Endothelial cell of umbilical vein (primary cell): ENCODE data around the gene STAT5A. TPM values are rescaled to one million over a fixed set of nuclear protein-coding genes. Genes with fewer than 3 reads are reported as not detected.
"Not testable (repeated sequence)": the region's sequence is repeated elsewhere in the genome, so short reads cannot be mapped to it uniquely, and the experiment has no call there.

Experiments used
- BruUV-seq: library from RNA; stranded (reverse); fragments of 400-500 nt; replicated peaks from 2 replicates; lab custom pipeline; 2021; lab: Mats Ljungman, UMichigan
- CTCF ChIA-PET: fragments of 300-600, 350-600 bp; sonication (Branson Sonifier 250); formaldehyde crosslinking; loops from one replicate; lab custom pipeline; 2021; ENCODE audit warnings: antibody characterized with exemption, inconsistent platforms; lab: Charles Lee
- POLR2A ChIA-PET: fragments of 300-600, 350-600 bp; sonication (Branson Sonifier 250); formaldehyde crosslinking; loops from one replicate; lab custom pipeline; 2021; ENCODE audit warnings: antibody characterized with exemption, inconsistent platforms; lab: Charles Lee
- DNase-seq: peaks from one replicate; pipeline ENCODE4 v3.0.0-alpha.2; 2011; ENCODE audit warnings: low read depth, low spot score
- FAIRE-seq: peaks from 2 replicates; lab custom pipeline; 2011; peaks lifted over from hg19 to GRCh38; lab: Jason Lieb, UNC
- H2AFZ ChIP-seq: 2 replicates; pipeline ENCODE4 v1.6.0; 2012; ENCODE audit warnings: low read depth, low read length, control low read depth, inconsistent platforms
- H3K27ac ChIP-seq: 2 replicates; pipeline ENCODE4 v1.5.1; 2011; ENCODE audit warnings: low read depth, mild to moderate bottlenecking, control low read depth, low read length, moderate library complexity; ENCODE audit not compliant: insufficient read depth
- H3K27me3 ChIP-seq, 2 experiments: 2 replicates each; pipeline versions ENCODE4 v1.6.0 to v1.6.1; 2011; ENCODE audit warnings: low read length in 2 of 2, mixed read lengths in 1 of 2; ENCODE audit not compliant: control insufficient read depth in 2 of 2, insufficient read depth in 2 of 2
- H3K36me3 ChIP-seq, 2 experiments: 2 replicates in 1 of 2; 3 replicates in 1 of 2; pipeline ENCODE4 v1.5.1; 2011; ENCODE audit warnings: low read length in 2 of 2, mild to moderate bottlenecking in 1 of 2, moderate library complexity in 1 of 2; ENCODE audit not compliant: control insufficient read depth in 2 of 2, insufficient read depth in 2 of 2; ENCODE audit errors: extremely low read depth in 1 of 2
- H3K4me1 ChIP-seq: 3 replicates; pipeline ENCODE4 v1.5.1; 2011; ENCODE audit warnings: mild to moderate bottlenecking, low read length; ENCODE audit not compliant: control insufficient read depth, insufficient read depth; ENCODE audit errors: extremely low read depth
- H3K4me2 ChIP-seq: 2 replicates; pipeline ENCODE4 v1.6.1; 2011; ENCODE audit warnings: low read length, control low read depth, mixed read lengths; ENCODE audit not compliant: insufficient read depth
- H3K4me3 ChIP-seq, 3 experiments: fragments of 200-600 bp in 1 of 3; sonication (generic), shearing (Covaris generic) in 1 of 3; replicated peaks in 1 of 3; 2 replicates each; pipeline ENCODE4 v1.5.1; 2011 to 2016; ENCODE audit warnings: control low read depth in 3 of 3, low read length in 3 of 3, mild to moderate bottlenecking in 2 of 3, inconsistent platforms in 1 of 3, low read depth in 1 of 3, moderate library complexity in 1 of 3; ENCODE audit not compliant: insufficient read depth in 1 of 3
- H3K79me2 ChIP-seq: 2 replicates; pipeline ENCODE4 v1.6.0; 2012; ENCODE audit warnings: low read length, inconsistent platforms; ENCODE audit not compliant: control insufficient read depth, insufficient read depth
- H3K9ac ChIP-seq: replicated peaks from 2 replicates; pipeline ENCODE3; 2011; ENCODE audit warnings: low read length, control low read depth; ENCODE audit not compliant: insufficient read depth; ENCODE audit errors: extremely low read depth
- H3K9me1 ChIP-seq: replicated peaks from 3 replicates; pipeline ENCODE4 v1.6.0; 2011; ENCODE audit warnings: mild to moderate bottlenecking, low read length; ENCODE audit not compliant: control insufficient read depth, insufficient read depth; ENCODE audit errors: extremely low read depth
- H3K9me3 ChIP-seq: replicated peaks from 2 replicates; pipeline ENCODE4 v1.5.1; 2012; ENCODE audit warnings: low read length, inconsistent platforms; ENCODE audit not compliant: control insufficient read depth, insufficient read depth
- H4K20me1 ChIP-seq: replicated peaks from 2 replicates; pipeline ENCODE3; 2011; ENCODE audit warnings: mild to moderate bottlenecking, low read length; ENCODE audit not compliant: control insufficient read depth, insufficient read depth; ENCODE audit errors: extremely low read depth
- POLR2A ChIP-seq: IDR thresholded peaks from 2 replicates; pipeline ENCODE4 v1.6.1; 2012; ENCODE audit warnings: low read depth, mild to moderate bottlenecking, control low read depth, low read length
- dilution Hi-C: fragments of 300-500 bp; cut with MboI; formaldehyde crosslinking; loops from one replicate; pipeline ENCODE4 v1.15.0; 2019; ENCODE audit warnings: low sequenced_read_pairs; ENCODE audit not compliant: extremely low pct_ligation_motif_present
- intact Hi-C: fragments of 100-400 bp; cut with micrococcal nuclease; formaldehyde crosslinking; loops from one replicate; pipeline ENCODE4 v1.10.0; 2022
- polyA plus RNA-seq, 4 experiments: library from polyadenylated mRNA; depleted of rRNA in 3 of 4; stranded (reverse) in 3 of 4; unstranded in 1 of 4; fragments of >200 nt; gene quantifications; 2 replicates each; pipeline versions ENCODE4 v1.2.1 to v1.2.3, GENCODE V29; 2011 to 2012; ENCODE audit warnings: missing spikeins in 1 of 4
- total RNA-seq: library from RNA; stranded (reverse); gene quantifications from 2 replicates; pipeline ENCODE4 v1.2.3, GENCODE V29; 2021

Gene STAT5A
- total and polyA plus RNA-seq, 2 donors (not counting 3 experiments of a cell fraction or from before 2014, with no cell fraction given) = 18.0 to 23.4 TPM

DNA sequence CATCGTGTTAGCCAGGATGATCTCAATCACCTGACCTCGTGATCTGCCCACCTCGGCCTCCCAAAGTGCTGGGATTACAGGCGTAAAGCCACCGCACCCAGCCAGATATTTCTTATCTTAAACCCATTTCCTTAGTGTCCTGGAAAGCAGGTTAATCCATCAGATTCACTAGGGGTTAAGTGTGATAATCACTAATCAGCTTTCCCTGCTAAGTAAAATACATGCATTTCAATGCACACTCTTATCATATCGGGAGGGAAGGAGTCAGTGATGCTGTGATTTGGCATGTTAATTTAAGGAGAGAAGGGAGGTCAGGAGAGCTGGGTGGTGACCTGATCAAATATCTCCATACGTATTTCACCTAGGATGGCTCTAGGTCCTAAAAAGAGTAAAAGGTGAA lies 70.8 kb downstream of the STAT5A start:
- Histone ChIP-seq H2AFZ (no peak overlapping the region), H3K4me3 (no peak overlapping the region), H3K27me3 (no peaks in the 10 kb centered on the region), H3K36me3 (no peaks in the 10 kb centered on the region), H3K9me3 (no peaks in the 10 kb centered on the region), H3K79me2 (peaks cover 74% of the 10 kb centered on the region), H3K27ac (no peak overlapping the region), H3K9me1 (no peaks in the 10 kb centered on the region), H3K9ac (no peak overlapping the region), H4K20me1 (peaks cover 8% of the 10 kb centered on the region), H3K4me2 (no peak overlapping the region), H3K4me1 (no peaks in the 10 kb centered on the region)
- FAIRE-seq (no peak), DNase-seq (no peak)
- no TSS peak for BruUV-seq
- no peak for TF ChIP-seq POLR2A
- dilution Hi-C loops = no loop called here
- intact Hi-C loops = no loop called here
- ChIA-PET POLR2A (interaction anchor here (1.1 kb wide), 1 partner anchor 29 kb away, joined by 3 read pairs; the partner anchor contains the start of gene STAT3), CTCF (interaction anchor here (0.5 to 1.6 kb wide), 4 partner anchors 17 to 148 kb away, joined by 4 to 6 read pairs (median 4); no protein-coding TSS in a partner anchor)

DNA sequence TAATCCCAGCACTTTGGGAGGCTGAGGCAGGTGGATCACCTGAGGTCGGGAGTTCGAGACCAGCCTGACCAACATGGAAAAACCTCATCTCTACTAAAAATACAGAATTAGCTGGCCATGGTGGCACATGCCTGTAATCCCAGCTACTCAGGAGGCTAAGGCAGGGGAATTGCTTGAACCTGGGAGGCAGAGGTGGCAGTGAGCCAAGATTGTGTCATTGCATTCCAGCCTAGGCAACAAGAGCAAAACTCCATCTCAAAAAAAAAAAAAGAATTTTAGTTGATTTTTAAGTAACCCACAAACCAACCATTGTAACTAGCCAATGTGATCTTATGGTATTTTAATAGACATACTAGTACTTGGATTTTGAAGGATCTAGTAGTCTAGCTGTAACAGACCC lies 72.1 kb downstream of the STAT5A start:
- H3K4me2 ChIP-seq, H3K27me3 ChIP-seq, H3K36me3 ChIP-seq, POLR2A ChIA-PET, dilution Hi-C loops, H3K4me1 ChIP-seq, H3K27ac ChIP-seq, H4K20me1 ChIP-seq, H3K4me3 ChIP-seq, H3K9me1 ChIP-seq, H2AFZ ChIP-seq, BruUV-seq, H3K9me3 ChIP-seq, H3K9ac ChIP-seq, FAIRE-seq, intact Hi-C loops: not testable (repeated sequence)
- H3K79me2 ChIP-seq = peaks cover 81% of the 10 kb centered on the region
- CTCF ChIA-PET = interaction anchor here (0.7 to 1.8 kb wide), 4 partner anchors 11 to 157 kb away, joined by 3 to 5 read pairs (median 4); no protein-coding TSS in a partner anchor
- peak; percentile 15 for DNase-seq

Other genes starting within 250 kb of the STAT5A start
- gene C17orf113, start 237.9 kb upstream of the STAT5A start, total RNA-seq = 0.18 and 0.20 TPM in 2 replicates
- gene C17orf113, start 237.9 kb upstream of the STAT5A start, polyA plus RNA-seq = 0.19 and 0.30 TPM in 2 replicates
- gene ZNF385C, start 190.0 kb upstream of the STAT5A start, total RNA-seq = not detected in 2 replicates
- 0.07 TPM in 1 of 2 replicates, not detected in the other for gene ZNF385C, start 190.0 kb upstream of the STAT5A start, polyA plus RNA-seq
- gene DHX58, start 175.8 kb upstream of the STAT5A start, total RNA-seq = 3.1 and 6.4 TPM in 2 replicates
- 9.0 and 12.7 TPM in 2 replicates for gene DHX58, start 175.8 kb upstream of the STAT5A start, polyA plus RNA-seq
- gene KAT2A, start 167.1 kb upstream of the STAT5A start, total RNA-seq = 31.3 and 33.4 TPM in 2 replicates
- 32.4 and 32.9 TPM in 2 replicates for gene KAT2A, start 167.1 kb upstream of the STAT5A start, polyA plus RNA-seq
- gene HSPB9, start 165.7 kb upstream of the STAT5A start, total RNA-seq = not detected in 2 replicates
- 0.03 TPM in 1 of 2 replicates, not detected in the other for gene HSPB9, start 165.7 kb upstream of the STAT5A start, polyA plus RNA-seq
- gene RAB5C, start 133.5 kb upstream of the STAT5A start, total RNA-seq = 188 and 210 TPM in 2 replicates
- gene RAB5C, start 133.5 kb upstream of the STAT5A start, polyA plus RNA-seq = 357 and 408 TPM in 2 replicates
- 0.11 TPM in 1 of 2 replicates, not detected in the other for gene KCNH4, start 107.4 kb upstream of the STAT5A start, total RNA-seq
- 0.06 and 0.11 TPM in 2 replicates for gene KCNH4, start 107.4 kb upstream of the STAT5A start, polyA plus RNA-seq
- not detected in 2 replicates for gene HCRT, start 103.0 kb upstream of the STAT5A start, total RNA-seq
- not detected in 2 replicates for gene HCRT, start 103.0 kb upstream of the STAT5A start, polyA plus RNA-seq
- gene GHDC, start 94.0 kb upstream of the STAT5A start, total RNA-seq = 9.8 TPM in 2 replicates
- gene GHDC, start 94.0 kb upstream of the STAT5A start, polyA plus RNA-seq = 11.2 and 15.8 TPM in 2 replicates
- gene STAT5B, start 12.1 kb upstream of the STAT5A start, total RNA-seq = 53.1 and 53.7 TPM in 2 replicates
- gene STAT5B, start 12.1 kb upstream of the STAT5A start, polyA plus RNA-seq = 42.0 and 43.3 TPM in 2 replicates
- 108 and 124 TPM in 2 replicates for gene STAT3, start 99.9 kb downstream of the STAT5A start, total RNA-seq
- 48.2 and 59.1 TPM in 2 replicates for gene STAT3, start 99.9 kb downstream of the STAT5A start, polyA plus RNA-seq
- gene CAVIN1, start 134.8 kb downstream of the STAT5A start, total RNA-seq = 663 and 684 TPM in 2 replicates
- gene CAVIN1, start 134.8 kb downstream of the STAT5A start, polyA plus RNA-seq = 292 and 303 TPM in 2 replicates
- gene ATP6V0A1, start 170.4 kb downstream of the STAT5A start, total RNA-seq = 36.4 and 37.3 TPM in 2 replicates
- gene ATP6V0A1, start 170.4 kb downstream of the STAT5A start, polyA plus RNA-seq = 49.2 and 55.9 TPM in 2 replicates
- gene NAGLU, start 247.7 kb downstream of the STAT5A start, total RNA-seq = 40.2 and 50.2 TPM in 2 replicates
- gene NAGLU, start 247.7 kb downstream of the STAT5A start, polyA plus RNA-seq = 54.2 and 66.8 TPM in 2 replicates